ENCODE measurements around the gene ARHGAP42.

DNA sequence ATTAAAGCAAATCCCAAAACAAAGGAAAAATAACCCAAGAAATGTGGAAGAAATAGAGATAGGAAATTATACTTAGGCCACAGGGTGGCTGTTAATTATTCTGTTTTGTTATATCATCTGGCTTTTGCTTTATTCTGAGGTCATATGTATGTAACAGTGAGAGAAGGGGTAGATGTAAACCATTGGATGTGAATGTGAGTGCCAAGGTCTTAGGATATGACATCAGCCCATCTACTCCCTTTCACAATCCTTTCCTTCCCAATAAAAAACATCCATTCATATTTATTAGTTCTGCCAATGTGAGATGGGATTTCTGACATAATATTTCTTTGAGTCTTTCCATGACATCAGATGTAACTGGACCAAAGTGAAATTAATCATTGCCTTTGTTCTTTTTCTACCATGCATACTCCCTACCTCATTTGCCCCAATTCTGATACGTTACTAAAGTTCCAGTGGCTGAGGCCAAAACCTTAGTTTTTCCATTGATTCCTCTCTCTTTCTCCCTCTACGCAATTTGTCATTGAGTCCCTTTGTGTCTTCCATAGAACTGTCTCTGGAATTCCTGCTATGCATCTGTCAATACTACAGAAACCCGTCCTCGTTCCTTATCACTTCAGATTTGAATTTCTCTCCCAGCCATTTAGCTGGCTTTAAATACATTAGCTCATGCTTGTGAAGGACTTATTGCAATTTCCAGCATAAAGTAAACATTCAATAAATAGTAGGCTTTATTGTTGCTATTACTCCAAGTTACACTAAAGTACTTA is 170.3 kb downstream of the ARHGAP42 start:
- TF ChIP-seq CTCF (IDR thresholded peaks at IDR 0.05 in 8 of 11, conservative IDR thresholded peaks at IDR 0.05 in 3 of 11), result no peak
- TF ChIP-seq POLR2AphosphoS5 (IDR thresholded peaks at IDR 0.05), result no peak
- no peak for TF ChIP-seq POLR2A (IDR thresholded peaks at IDR 0.05)

Measured in spleen (tissue), 7 donors.